Mesenchymal stem cell (in vitro differentiated cells and primary cell): ENCODE data around the gene CHL1.

Experiments used
- DNase-seq: peaks from one replicate; pipeline ENCODE4 v3.0.0-alpha.2; 2013
- H2AFZ ChIP-seq: one replicate; pipeline ENCODE4 v1.6.1; 2013; ENCODE audit warnings: low read depth, mild to moderate bottlenecking, control low read depth, inconsistent platforms, low read length, moderate library complexity
- H2AK5ac ChIP-seq: 2 replicates; pipeline ENCODE4 v1.6.1; 2013; ENCODE audit warnings: low read length, moderate library complexity, mild to moderate bottlenecking, inconsistent platforms; ENCODE audit not compliant: severe bottlenecking
- H2BK120ac ChIP-seq: one replicate; pipeline ENCODE4 v1.6.1; 2013; ENCODE audit warnings: low read depth, mild to moderate bottlenecking, inconsistent platforms, low read length, moderate library complexity
- H2BK12ac ChIP-seq, 2 experiments: one replicate each; pipeline ENCODE4 v1.6.1; 2013; ENCODE audit warnings: inconsistent platforms in 2 of 2, low read length in 2 of 2, mild to moderate bottlenecking in 2 of 2, moderate library complexity in 2 of 2, control low read depth in 1 of 2
- H2BK15ac ChIP-seq: one replicate; pipeline ENCODE4 v1.6.1; 2013; ENCODE audit warnings: mild to moderate bottlenecking, low read depth, inconsistent platforms; ENCODE audit not compliant: poor library complexity, severe bottlenecking
- H2BK5ac ChIP-seq: 2 replicates; pipeline ENCODE4 v1.6.1; 2013; ENCODE audit warnings: low read depth, mild to moderate bottlenecking, low read length, control low read depth, inconsistent platforms; ENCODE audit not compliant: poor library complexity, severe bottlenecking
- H3K14ac ChIP-seq, 2 experiments: one replicate each; pipeline ENCODE4 v1.6.1; 2013; ENCODE audit warnings: inconsistent platforms in 2 of 2, low read length in 2 of 2, control low read depth in 1 of 2, mild to moderate bottlenecking in 1 of 2, moderate library complexity in 1 of 2
- H3K18ac ChIP-seq, 2 experiments: one replicate each; pipeline ENCODE4 v1.6.1; 2013; ENCODE audit warnings: inconsistent platforms in 2 of 2, low read length in 2 of 2, control low read depth in 1 of 2, low read depth in 1 of 2, mild to moderate bottlenecking in 1 of 2
- H3K23ac ChIP-seq, 2 experiments: one replicate each; pipeline ENCODE4 v1.6.1; 2013; ENCODE audit warnings: inconsistent platforms in 2 of 2, low read length in 2 of 2, mild to moderate bottlenecking in 2 of 2, moderate library complexity in 2 of 2, control low read depth in 1 of 2
- H3K27ac ChIP-seq: 2 replicates; pipeline ENCODE4 v1.5.1; 2013; ENCODE audit warnings: mild to moderate bottlenecking, moderate library complexity, low read length, control low read depth, inconsistent platforms; ENCODE audit not compliant: poor library complexity, severe bottlenecking
- H3K27me3 ChIP-seq, 2 experiments: 2 replicates each; pipeline versions ENCODE4 v1.6.1 to v1.7.0; 2013; ENCODE audit warnings: low read length in 2 of 2, mild to moderate bottlenecking in 2 of 2, moderate library complexity in 2 of 2, control low read depth in 1 of 2, inconsistent platforms in 1 of 2; ENCODE audit not compliant: control insufficient read depth in 1 of 2, insufficient read depth in 1 of 2
- H3K36me3 ChIP-seq, 2 experiments: 2 replicates each; pipeline versions ENCODE4 v1.6.1 to v1.7.0; 2013; ENCODE audit warnings: low read length in 2 of 2, control low read depth in 1 of 2, inconsistent platforms in 1 of 2, low read depth in 1 of 2, mild to moderate bottlenecking in 1 of 2; ENCODE audit not compliant: insufficient read depth in 2 of 2, control insufficient read depth in 1 of 2
- H3K4ac ChIP-seq, 2 experiments: one replicate each; pipeline ENCODE4 v1.6.1; 2013; ENCODE audit warnings: inconsistent platforms in 2 of 2, low read length in 2 of 2, mild to moderate bottlenecking in 2 of 2, moderate library complexity in 2 of 2, control low read depth in 1 of 2, low read depth in 1 of 2
- H3K4me1 ChIP-seq: 2 replicates; pipeline ENCODE4 v1.6.1; 2013; ENCODE audit warnings: low read depth, low read length, control low read depth; ENCODE audit not compliant: control insufficient read depth, insufficient read depth
- H3K4me2 ChIP-seq: 2 replicates; pipeline ENCODE4 v1.6.1; 2013; ENCODE audit warnings: low read length, mild to moderate bottlenecking, inconsistent platforms; ENCODE audit not compliant: poor library complexity, severe bottlenecking
- H3K4me3 ChIP-seq, 2 experiments: 2 replicates each; pipeline versions ENCODE4 v1.5.1 to v1.7.0; 2013; ENCODE audit warnings: low read length in 2 of 2, mild to moderate bottlenecking in 2 of 2, control low read depth in 1 of 2, low read depth in 1 of 2; ENCODE audit not compliant: insufficient read depth in 1 of 2
- H3K79me1 ChIP-seq: replicated peaks from 2 replicates; pipeline ENCODE4 v1.6.1; 2013; ENCODE audit warnings: mild to moderate bottlenecking, control low read depth, low read length, inconsistent platforms; ENCODE audit not compliant: poor library complexity, severe bottlenecking
- H3K9ac ChIP-seq: 2 replicates; pipeline ENCODE4 v1.7.0; 2013; ENCODE audit warnings: mild to moderate bottlenecking, low read length, moderate library complexity
- H3K9me3 ChIP-seq: 2 replicates; pipeline ENCODE4 v1.7.0; 2013; ENCODE audit warnings: mild to moderate bottlenecking, low read length; ENCODE audit not compliant: control insufficient read depth
- H4K8ac ChIP-seq: one replicate; pipeline ENCODE4 v1.6.1; 2013; ENCODE audit warnings: inconsistent platforms, mild to moderate bottlenecking, low read length, moderate library complexity
- H4K91ac ChIP-seq: one replicate; pipeline ENCODE4 v1.6.1; 2013; ENCODE audit warnings: mild to moderate bottlenecking, low read length, inconsistent platforms
- WGBS: methylation state at CpG from one replicate; pipeline ENCODE4 v1.1.7; 2013; ENCODE audit warnings: mixed read lengths; 5-methylcytosine and 5-hydroxymethylcytosine counted together

Gene CHL1

GRCh38 chr3:279325-279724 is 82.8 kb downstream of the CHL1 start:
- Histone ChIP-seq H3K14ac (no peak overlapping the region), H2AK5ac (no peak overlapping the region), H3K4me3 (no peak overlapping the region), H3K79me1 (no peaks in the 10 kb centered on the region), H4K8ac (no peak overlapping the region), H3K18ac (no peak overlapping the region), H2BK5ac (no peak overlapping the region), H3K9me3 (peaks cover 13% of the 10 kb centered on the region), H2AFZ (no peak overlapping the region), H3K27ac (no peak overlapping the region), H3K27me3 (no peaks in the 10 kb centered on the region), H4K91ac (no peak overlapping the region), H3K23ac (no peak overlapping the region), H3K4me2 (no peak overlapping the region), H3K36me3 (no peaks in the 10 kb centered on the region), H2BK120ac (no peak overlapping the region), H3K9ac (no peak overlapping the region), H3K4ac (no peak overlapping the region), H2BK12ac (no peak overlapping the region), H2BK15ac (no peak overlapping the region), H3K4me1 (no peaks in the 10 kb centered on the region)
- no peak for DNase-seq
- no CpG with 5 or more reads among the region's 1 CpG for WGBS

GRCh38 chr3:280681-281080 is 84.1 kb downstream of the CHL1 start:
- Histone ChIP-seq H3K4ac (no peak overlapping the region), H3K23ac (no peak overlapping the region), H2AK5ac (no peak overlapping the region), H2BK15ac (no peak overlapping the region), H2BK12ac (no peak overlapping the region), H4K8ac (no peak overlapping the region), H3K4me1 (no peaks in the 10 kb centered on the region), H3K4me2 (no peak overlapping the region), H3K18ac (no peak overlapping the region), H2AFZ (no peak overlapping the region), H2BK120ac (no peak overlapping the region), H3K4me3 (no peak overlapping the region), H3K79me1 (no peaks in the 10 kb centered on the region), H3K27me3 (no peaks in the 10 kb centered on the region), H3K9ac (no peak overlapping the region), H3K27ac (no peak overlapping the region), H3K36me3 (no peaks in the 10 kb centered on the region), H4K91ac (no peak overlapping the region), H2BK5ac (no peak overlapping the region), H3K9me3 (peaks cover 13% of the 10 kb centered on the region), H3K14ac (no peak overlapping the region)
- DNase-seq: no peak
- no CpG with 5 or more reads among the region's 2 CpGs for WGBS

- Histone ChIP-seq H3K23ac (no peak overlapping the region), H3K18ac (no peak overlapping the region), H2BK5ac (no peak overlapping the region), H2BK120ac (no peak overlapping the region), H3K4me1 (no peaks in the 10 kb centered on the region), H3K4ac (no peak overlapping the region), H3K27ac (no peak overlapping the region), H3K9me3 (peaks cover 13% of the 10 kb centered on the region), H3K14ac (no peak overlapping the region), H2AFZ (no peak overlapping the region), H2BK12ac (no peak overlapping the region), H4K8ac (no peak overlapping the region), H3K4me2 (no peak overlapping the region), H2BK15ac (no peak overlapping the region), H3K79me1 (no peaks in the 10 kb centered on the region), H3K27me3 (no peaks in the 10 kb centered on the region), H3K36me3 (no peaks in the 10 kb centered on the region), H2AK5ac (no peak overlapping the region), H3K9ac (no peak overlapping the region), H3K4me3 (no peak overlapping the region), H4K91ac (no peak overlapping the region)
- no peak for DNase-seq
- WGBS: 77% methylated on average over 4 of the region's 4 CpGs
These were observed 87.8 kb downstream of the CHL1 start for GRCh38 chr3:284322-284721.

- Histone ChIP-seq H4K8ac (no peak overlapping the region), H2BK120ac (no peak overlapping the region), H3K9ac (no peak overlapping the region), H3K27ac (no peak overlapping the region), H3K18ac (no peak overlapping the region), H2BK5ac (no peak overlapping the region), H2BK12ac (no peak overlapping the region), H3K79me1 (no peaks in the 10 kb centered on the region), H3K36me3 (no peaks in the 10 kb centered on the region), H3K27me3 (no peaks in the 10 kb centered on the region), H2AFZ (no peak overlapping the region), H3K4me1 (no peaks in the 10 kb centered on the region), H2AK5ac (no peak overlapping the region), H2BK15ac (no peak overlapping the region), H4K91ac (no peak overlapping the region), H3K23ac (no peak overlapping the region), H3K14ac (no peak overlapping the region), H3K9me3 (no peaks in the 10 kb centered on the region), H3K4me2 (no peak overlapping the region), H3K4ac (no peak overlapping the region), H3K4me3 (no peak overlapping the region)
- DNase-seq: no peak
- 0% methylated on average over 1 of the region's 4 CpGs for WGBS
These were observed 91.9 kb downstream of the CHL1 start for GRCh38 chr3:288417-288816.
